AG09319 (cell line): Measurements from ENCODE around the gene CPNE7.

Source experiments
- DNase-seq: peaks from one replicate; pipeline ENCODE4 v3.0.0-alpha.2; 2010; ENCODE audit warnings: low read depth; ENCODE audit errors: extremely low read depth
- CTCF ChIP-seq: IDR thresholded peaks from 2 replicates; pipeline ENCODE4 v1.5.1; 2011; ENCODE audit warnings: low read depth, mild to moderate bottlenecking, inconsistent platforms, low read length, moderate library complexity

The CPNE7 gene

GRCh38 chr16:89617036-89617435, 41.5 kb downstream of the CPNE7 start:
- no peak for TF ChIP-seq CTCF
- no peak for DNase-seq

- DNase-seq: no peak
- no peak for TF ChIP-seq CTCF
Measured at GRCh38 chr16:89618109-89618998, 42.8 kb downstream of the CPNE7 start.

- no peak for TF ChIP-seq CTCF
- DNase-seq: no peak
Measured at GRCh38 chr16:89619840-89620239, 44.3 kb downstream of the CPNE7 start.

GRCh38 chr16:89620406-89620841, 44.9 kb downstream of the CPNE7 start:
- DNase-seq: no peak
- no peak for TF ChIP-seq CTCF

GRCh38 chr16:89621136-89621697, 45.7 kb downstream of the CPNE7 start:
- DNase-seq: no peak
- TF ChIP-seq CTCF: no peak

- no peak for TF ChIP-seq CTCF
- no peak for DNase-seq
Measured at GRCh38 chr16:89621698-89622409, 46.3 kb downstream of the CPNE7 start.
